ENCODE measurements around the gene EI24.

Gene EI24

DNA sequence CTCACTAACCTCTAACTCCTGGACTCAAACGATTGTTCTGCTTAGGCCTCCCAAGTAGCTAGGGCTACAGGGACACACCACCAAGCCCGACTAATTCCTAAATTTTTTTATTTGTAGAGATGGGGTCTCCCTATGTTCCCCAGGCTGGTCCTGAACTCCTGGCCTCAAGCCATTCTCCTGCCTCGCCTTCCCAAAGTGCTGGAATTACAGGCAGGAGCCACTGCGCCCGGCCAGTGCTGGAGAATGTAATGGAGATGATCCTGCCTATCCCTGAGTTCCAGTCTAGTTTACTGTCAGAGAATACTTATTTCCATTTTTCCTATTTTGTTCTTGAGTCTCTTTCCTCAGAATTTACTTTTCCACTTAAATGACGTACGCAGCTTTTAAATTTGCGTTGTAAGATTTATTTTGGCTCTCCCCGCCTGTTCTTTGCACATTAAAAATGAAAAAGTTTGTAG lies 55.5 kb downstream of the EI24 start, which contains the start of gene CHEK1:
Gene CHEK1 (plus strand): TSS at position 408 of the 458 bp plus-strand sequence. CDS start 1,606 bp downstream, outside the sequence.
- Histone ChIP-seq H3K4me1 (ENCODE audit: insufficient read depth, low read length) (peaks cover 42% of the 10 kb centered on the region), H3K9me3 (ENCODE audit: insufficient read depth, low read length, severe bottlenecking) (no peaks in the 10 kb centered on the region), H3K79me2 (ENCODE audit: insufficient read depth, low read length) (peaks cover 56% of the 10 kb centered on the region), H3K36me3 (ENCODE audit: insufficient read depth, low read length) (peaks cover 57% of the 10 kb centered on the region), H2AFZ (ENCODE audit: low read depth, low read length) (peak within 1 kb of the TSS; percentile 98), H3K4me3 (ENCODE audit: low read depth in 1 of 2, low read length in 2 of 2) (peak within 1 kb of the TSS; percentile 72 to 95), H3K27ac (ENCODE audit: low read length) (peak within 1 kb of the TSS; percentile 99), H4K20me1 (ENCODE audit: insufficient read depth, low read length) (peaks cover 21% of the 10 kb centered on the region; the same call in 1 of the 2 replicates), H3K4me2 (ENCODE audit: insufficient read depth, low read length) (peak within 1 kb of the TSS; percentile 99), H3K27me3 (ENCODE audit: insufficient read depth, low read length, poor library complexity) (no peaks in the 10 kb centered on the region), H3K9ac (ENCODE audit: low read depth, low read length) (peak within 1 kb of the TSS; percentile 92)
- DNase-seq (no peak), ATAC-seq (ENCODE audit: insufficient read depth, low read depth) (no peak)
- TF ChIP-seq, protein P1, sequence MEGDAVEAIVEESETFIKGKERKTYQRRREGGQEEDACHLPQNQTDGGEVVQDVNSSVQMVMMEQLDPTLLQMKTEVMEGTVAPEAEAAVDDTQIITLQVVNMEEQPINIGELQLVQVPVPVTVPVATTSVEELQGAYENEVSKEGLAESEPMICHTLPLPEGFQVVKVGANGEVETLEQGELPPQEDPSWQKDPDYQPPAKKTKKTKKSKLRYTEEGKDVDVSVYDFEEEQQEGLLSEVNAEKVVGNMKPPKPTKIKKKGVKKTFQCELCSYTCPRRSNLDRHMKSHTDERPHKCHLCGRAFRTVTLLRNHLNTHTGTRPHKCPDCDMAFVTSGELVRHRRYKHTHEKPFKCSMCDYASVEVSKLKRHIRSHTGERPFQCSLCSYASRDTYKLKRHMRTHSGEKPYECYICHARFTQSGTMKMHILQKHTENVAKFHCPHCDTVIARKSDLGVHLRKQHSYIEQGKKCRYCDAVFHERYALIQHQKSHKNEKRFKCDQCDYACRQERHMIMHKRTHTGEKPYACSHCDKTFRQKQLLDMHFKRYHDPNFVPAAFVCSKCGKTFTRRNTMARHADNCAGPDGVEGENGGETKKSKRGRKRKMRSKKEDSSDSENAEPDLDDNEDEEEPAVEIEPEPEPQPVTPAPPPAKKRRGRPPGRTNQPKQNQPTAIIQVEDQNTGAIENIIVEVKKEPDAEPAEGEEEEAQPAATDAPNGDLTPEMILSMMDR (IDR thresholded peaks at IDR 0.05; ENCODE audit: borderline replicate concordance, extremely low read depth, low read length, poor library complexity, severe bottlenecking), result no peak
- no peak for TF ChIP-seq EZH2 (IDR thresholded peaks at IDR 0.05; ENCODE audit: borderline replicate concordance, low read depth, low read length, severe bottlenecking)

GRCh38 chr11:125625225-125625629 lies 56.0 kb downstream of the EI24 start:
- peak overlapping the region; percentile 99 for H3K27ac ChIP-seq (ENCODE audit: low read length)
- peaks cover 57% of the 10 kb centered on the region for H3K36me3 ChIP-seq (ENCODE audit: insufficient read depth, low read length)
- H3K9me3 ChIP-seq (ENCODE audit: insufficient read depth, low read length, severe bottlenecking), result no peaks in the 10 kb centered on the region
- ATAC-seq (ENCODE audit: insufficient read depth, low read depth) (peak; percentile 50), DNase-seq (no peak)
- H3K79me2 ChIP-seq (ENCODE audit: insufficient read depth, low read length), result peaks cover 61% of the 10 kb centered on the region
- peaks cover 24% of the 10 kb centered on the region; the same call in 1 of the 2 replicates for H4K20me1 ChIP-seq (ENCODE audit: insufficient read depth, low read length)
- peak overlapping the region; percentile 98 for H2AFZ ChIP-seq (ENCODE audit: low read depth, low read length)
- peak overlapping the region; percentile 99 for H3K4me2 ChIP-seq (ENCODE audit: insufficient read depth, low read length)
- peak overlapping the region; percentile 72 to 95 for H3K4me3 ChIP-seq (ENCODE audit: low read depth in 1 of 2, low read length in 2 of 2)
- peaks cover 46% of the 10 kb centered on the region for H3K4me1 ChIP-seq (ENCODE audit: insufficient read depth, low read length)
- TF ChIP-seq EZH2 (IDR thresholded peaks at IDR 0.05; ENCODE audit: borderline replicate concordance, low read depth, low read length, severe bottlenecking), result no peak
- TF ChIP-seq, protein P1 (IDR thresholded peaks at IDR 0.05; ENCODE audit: borderline replicate concordance, extremely low read depth, low read length, poor library complexity, severe bottlenecking), result no peak
- peak overlapping the region; percentile 92 for H3K9ac ChIP-seq (ENCODE audit: low read depth, low read length)
- H3K27me3 ChIP-seq (ENCODE audit: insufficient read depth, low read length, poor library complexity), result no peaks in the 10 kb centered on the region

GRCh38 chr11:125625630-125626287 lies 56.5 kb downstream of the EI24 start:
- Histone ChIP-seq H3K4me2 (ENCODE audit: insufficient read depth, low read length) (peak overlapping the region; percentile 99), H3K79me2 (ENCODE audit: insufficient read depth, low read length) (peaks cover 66% of the 10 kb centered on the region), H3K9ac (ENCODE audit: low read depth, low read length) (peak overlapping the region; percentile 92), H2AFZ (ENCODE audit: low read depth, low read length) (peak overlapping the region; percentile 98), H4K20me1 (ENCODE audit: insufficient read depth, low read length) (peaks cover 27% of the 10 kb centered on the region; the same call in 1 of the 2 replicates), H3K4me3 (ENCODE audit: low read depth in 1 of 2, low read length in 2 of 2) (peak overlapping the region; percentile 72 to 95), H3K27me3 (ENCODE audit: insufficient read depth, low read length, poor library complexity) (no peaks in the 10 kb centered on the region), H3K27ac (ENCODE audit: low read length) (peak overlapping the region; percentile 99), H3K9me3 (ENCODE audit: insufficient read depth, low read length, severe bottlenecking) (no peaks in the 10 kb centered on the region), H3K36me3 (ENCODE audit: insufficient read depth, low read length) (peaks cover 57% of the 10 kb centered on the region), H3K4me1 (ENCODE audit: insufficient read depth, low read length) (peaks cover 51% of the 10 kb centered on the region)
- ATAC-seq (ENCODE audit: insufficient read depth, low read depth), result peak; percentile 81
- DNase-seq, result peak; percentile 92
- TF ChIP-seq EZH2 (IDR thresholded peaks at IDR 0.05; ENCODE audit: borderline replicate concordance, low read depth, low read length, severe bottlenecking), result no peak
- TF ChIP-seq, protein P1 (IDR thresholded peaks at IDR 0.05; ENCODE audit: borderline replicate concordance, extremely low read depth, low read length, poor library complexity, severe bottlenecking), result no peak
